NCI-H2171 (cell line): ENCODE measurements around the gene CAST.

Experiments
- DNase-seq: peaks from one replicate; lab custom pipeline; 2025; lab: John Stamatoyannopoulos, UW

The CAST gene

DNA sequence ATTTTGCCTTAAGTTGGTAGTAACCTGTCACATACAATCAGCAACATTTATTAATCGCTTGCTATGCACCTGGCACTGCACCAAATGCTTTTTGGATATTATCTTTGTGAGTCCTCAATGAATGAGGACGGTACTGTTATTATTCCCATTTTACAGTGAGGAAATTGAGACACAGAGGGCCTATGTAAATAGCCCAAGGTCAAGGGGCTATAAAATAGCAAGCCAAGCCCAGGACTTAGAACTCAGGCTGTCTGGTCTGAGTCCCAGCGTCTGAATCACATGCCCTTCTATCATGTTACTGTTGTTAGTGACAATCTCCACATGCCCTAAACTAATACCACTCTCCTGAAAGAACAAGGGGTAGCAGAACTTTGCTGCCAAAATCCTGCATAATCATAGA is 85.5 kb downstream of the CAST start:
- no peak for DNase-seq

DNA sequence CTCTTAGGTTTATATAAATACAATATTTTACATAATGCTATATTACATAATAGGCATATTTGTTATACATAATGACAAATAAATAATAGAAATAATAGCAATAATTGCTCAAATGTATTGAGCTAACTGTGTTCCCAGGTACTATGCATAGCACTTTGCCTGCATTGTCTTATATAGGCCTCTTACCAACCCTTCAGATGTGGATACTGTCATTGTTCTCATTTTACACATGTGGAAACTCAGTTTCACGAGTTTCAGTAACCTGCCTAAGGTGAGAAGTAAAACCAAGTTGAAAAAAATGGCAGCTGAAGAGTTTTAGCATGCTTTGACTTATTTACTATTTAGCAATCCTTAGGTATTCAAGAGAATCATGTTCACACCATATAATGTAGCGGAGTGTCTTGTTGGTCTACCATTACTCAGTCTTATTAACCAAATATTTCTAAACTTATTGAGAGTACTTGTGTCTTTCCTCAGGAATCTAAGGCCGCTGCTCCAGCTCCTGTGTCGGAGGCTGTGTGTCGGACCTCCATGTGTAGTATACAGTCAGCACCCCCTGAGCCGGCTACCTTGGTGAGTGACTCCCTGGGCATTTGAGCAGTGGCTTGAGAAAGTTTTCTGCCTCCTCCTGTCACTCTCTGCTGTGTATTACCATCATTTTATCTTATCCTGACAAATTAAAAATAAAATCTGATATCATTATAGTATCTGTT is 88.1 kb downstream of the CAST start:
- DNase-seq = no peak

DNA sequence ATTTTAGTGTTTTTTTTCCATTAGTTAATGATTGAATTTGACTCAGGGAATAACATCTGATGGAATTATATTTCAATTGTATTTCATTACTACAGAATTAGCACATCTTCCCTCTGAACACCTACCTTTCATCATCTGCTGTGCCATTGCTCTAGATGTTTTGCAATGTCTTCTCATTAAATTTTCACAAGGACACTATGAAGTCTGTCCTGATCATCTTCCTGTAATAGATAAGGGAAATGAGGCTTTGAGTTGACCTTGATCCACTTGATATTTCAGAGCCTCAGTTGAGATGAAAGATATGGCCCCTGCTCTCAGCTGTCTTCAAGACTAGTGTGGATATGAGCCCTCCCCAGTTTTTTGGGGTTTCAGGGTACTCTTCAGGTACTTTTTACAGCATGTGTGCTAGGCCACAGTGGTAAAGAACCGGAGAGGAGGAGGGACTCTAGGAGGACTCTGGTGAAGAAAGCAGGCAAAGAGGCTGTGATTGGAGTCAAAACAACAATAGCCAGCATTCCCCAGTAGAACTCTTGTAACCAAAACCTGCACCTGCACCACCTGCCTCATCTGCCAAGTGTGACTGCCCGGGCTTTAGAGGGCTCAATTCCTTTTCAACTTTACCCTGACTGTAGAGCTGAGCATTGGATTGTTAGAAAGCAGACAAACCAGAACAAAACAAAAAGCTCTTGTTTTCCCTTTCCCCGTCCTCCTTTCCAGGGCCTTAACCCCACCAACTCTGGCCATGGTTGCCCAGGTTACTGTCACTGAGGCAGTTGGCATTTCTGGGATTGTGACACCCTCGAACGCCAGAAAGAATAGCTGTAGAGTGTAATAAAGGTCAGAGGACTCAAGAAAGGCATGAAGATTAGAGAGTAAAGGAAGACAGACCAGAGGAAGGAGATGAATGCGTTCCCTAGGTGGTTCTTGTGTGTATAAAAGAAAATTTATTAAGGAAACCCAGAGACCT is 89.3 kb downstream of the CAST start:
- DNase-seq = no peak

DNA sequence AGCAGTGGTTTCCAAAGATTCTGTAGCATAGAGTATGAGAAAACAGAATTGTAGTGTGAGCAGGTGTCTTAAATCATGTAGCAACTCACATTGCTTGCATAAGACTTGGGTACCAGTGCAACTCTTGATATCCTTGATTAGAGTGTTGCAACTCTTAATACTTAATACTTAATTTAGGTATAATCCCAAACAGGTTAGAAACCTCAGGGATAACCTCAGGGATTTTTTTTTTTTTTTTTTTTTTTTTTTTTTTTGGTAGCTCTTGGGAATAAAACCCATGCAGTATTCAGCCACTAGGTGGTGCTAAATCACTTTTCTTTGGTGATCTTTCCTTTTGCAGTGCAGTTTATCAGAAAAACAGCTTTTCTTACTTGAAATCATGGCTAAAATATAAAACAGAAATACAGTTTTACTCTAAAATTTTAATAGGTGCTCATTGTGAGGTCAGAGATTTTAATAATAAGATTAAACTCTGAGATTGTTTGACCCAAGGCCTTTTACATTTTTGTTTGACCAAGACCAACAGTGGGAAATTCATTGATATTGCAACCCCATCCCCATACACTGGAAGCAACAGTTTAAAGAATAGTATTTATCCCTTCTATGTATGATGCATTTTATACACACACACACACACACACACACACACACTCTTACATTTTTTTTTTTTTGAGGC is 90.3 kb downstream of the CAST start:
- DNase-seq = peak; percentile 18

DNA sequence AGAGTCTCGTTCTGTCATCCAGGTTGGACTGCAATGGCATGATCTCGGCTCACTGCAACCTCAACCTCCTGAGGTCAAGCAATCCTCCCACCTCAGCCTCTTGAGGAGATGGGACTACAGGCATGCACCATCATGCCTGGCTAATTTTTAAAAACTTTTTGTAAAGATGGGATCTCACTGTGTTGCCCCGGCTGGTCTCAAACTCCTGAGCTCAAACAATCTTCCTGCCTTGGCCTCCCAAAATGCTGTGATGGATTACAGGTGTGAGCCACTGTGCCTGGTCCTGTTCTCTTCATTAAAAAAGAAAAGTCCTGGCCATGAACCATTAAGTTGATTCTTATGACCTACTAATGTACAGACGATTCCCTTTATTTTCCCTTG is 90.8 kb downstream of the CAST start:
- no peak for DNase-seq

DNA sequence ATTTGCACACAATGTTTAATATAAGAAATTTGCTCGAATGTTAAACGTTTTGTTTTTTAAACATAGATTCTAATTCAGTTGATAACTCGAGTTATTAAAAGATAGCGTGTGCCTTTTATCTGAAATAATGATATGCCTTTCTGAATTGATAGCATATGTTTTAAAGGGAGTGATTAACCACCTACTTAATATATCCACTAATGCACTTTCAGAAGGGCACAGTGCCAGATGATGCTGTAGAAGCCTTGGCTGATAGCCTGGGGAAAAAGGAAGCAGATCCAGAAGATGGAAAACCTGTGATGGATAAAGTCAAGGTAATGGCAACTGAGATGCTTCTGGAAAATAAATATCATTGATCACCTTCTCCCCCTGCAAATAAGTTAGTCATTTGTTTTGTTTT is 91.7 kb downstream of the CAST start:
- peak; percentile 22 for DNase-seq

DNA sequence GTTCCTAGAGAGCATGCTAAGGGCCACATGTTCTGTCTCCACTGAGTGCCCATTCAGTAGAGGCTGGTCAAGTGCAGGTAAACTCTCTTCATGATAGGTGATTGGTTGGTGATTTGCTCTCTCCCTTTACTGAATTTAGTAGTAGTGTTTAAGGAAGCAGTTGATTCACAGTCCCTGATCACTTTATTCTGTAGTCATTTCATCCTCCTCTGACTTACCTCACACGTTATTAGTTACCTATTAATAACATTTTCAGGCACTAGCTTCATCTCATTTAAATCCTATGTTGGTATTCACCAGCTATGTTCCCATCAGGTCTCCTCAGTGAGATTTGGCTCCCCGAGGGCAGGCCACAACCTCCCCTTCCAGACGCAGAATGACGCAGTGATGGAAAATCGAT is 93.7 kb downstream of the CAST start:
- DNase-seq = no peak

DNA sequence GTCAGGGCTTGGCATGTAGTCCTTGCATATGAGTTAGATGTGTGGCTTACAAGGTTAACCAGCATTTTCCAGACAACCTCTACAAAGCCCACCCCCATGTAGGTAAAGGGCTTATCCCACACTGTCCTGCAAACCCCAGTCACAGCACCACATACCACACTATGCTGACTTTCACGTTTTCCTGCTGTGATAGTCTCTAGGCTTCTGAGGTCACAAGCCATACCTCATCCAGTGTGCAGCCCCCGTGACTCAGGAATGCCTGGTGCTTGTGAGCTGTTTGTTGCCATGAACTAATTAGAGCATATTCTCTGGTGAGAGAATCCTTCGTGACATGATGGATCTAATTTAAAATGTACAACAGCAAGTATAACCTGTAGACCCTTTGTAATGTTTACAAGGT is 94.8 kb downstream of the CAST start:
- DNase-seq = no peak

DNA sequence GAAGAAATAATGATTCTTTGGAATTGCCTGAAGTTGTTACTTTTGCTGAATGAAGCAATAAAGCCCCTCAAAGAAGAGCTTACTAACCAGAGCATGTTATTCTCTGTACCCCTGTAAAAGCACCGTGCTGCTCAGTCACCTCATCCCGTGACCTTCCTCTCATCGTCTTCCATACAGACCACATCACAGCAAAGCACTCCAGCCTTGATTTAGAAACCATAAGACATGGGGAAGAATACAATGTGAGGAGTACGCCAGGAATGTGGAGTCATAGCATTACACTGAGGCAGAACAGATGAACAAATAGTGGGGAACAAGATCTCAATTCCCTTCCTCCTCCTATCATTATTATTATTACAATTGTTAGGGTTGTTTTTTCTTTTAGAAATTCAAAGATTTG is 96.4 kb downstream of the CAST start:
- DNase-seq = no peak

DNA sequence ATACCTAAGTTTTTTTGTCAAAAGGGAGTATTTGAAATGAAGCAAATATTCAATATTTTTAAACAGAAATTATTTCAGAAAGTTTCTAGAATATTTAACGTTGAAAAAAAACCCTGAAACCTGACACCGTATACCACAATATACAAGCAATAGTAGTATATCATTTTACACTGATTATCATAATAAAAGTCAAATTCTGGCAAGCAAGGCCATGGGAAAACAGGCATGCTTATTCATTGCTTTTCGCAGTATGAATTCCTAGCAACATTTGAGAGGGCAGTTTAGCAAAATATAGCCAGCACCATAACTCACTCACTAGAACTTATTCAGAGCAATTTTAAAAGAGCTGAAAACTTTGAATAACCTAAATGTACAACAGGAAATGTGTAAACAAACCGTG is 99.4 kb downstream of the CAST start:
- no peak for DNase-seq

DNA sequence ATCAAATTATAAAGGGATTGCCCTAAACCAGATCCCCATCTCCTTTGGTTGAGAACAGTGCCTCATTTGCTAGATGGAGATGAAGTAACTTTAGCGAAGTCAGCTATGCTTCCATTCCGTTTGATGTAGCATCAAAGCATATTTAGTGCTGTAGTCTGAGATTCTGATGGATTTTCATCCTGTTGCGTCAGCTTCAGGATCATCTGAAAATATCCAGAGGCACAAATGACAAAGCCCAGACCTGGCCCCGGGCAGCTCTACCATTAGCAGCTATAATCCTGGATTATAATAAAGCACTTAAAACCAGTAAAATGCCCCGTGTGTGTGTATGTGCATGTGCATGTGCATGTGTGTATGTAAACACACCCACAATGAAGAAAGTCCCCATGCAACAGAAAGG is 100.8 kb downstream of the CAST start:
- no peak for DNase-seq

DNA sequence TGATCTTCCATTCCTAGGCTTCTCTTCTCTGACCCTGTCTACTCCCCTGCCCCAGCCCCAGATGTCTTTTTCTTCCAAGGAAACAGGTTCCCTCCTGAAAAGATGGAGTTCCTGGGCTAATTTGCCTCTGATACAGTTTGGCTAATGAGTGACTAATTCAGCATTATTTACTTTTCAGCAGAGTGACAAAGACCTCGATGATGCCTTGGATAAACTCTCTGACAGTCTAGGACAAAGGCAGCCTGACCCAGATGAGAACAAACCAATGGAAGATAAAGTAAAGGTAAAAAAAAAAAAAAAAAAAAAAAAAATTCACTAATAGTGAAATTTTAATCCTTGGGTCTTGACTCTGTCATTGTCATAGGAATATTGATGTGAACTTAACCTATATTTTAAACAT is 102.9 kb downstream of the CAST start:
- DNase-seq = no peak

DNA sequence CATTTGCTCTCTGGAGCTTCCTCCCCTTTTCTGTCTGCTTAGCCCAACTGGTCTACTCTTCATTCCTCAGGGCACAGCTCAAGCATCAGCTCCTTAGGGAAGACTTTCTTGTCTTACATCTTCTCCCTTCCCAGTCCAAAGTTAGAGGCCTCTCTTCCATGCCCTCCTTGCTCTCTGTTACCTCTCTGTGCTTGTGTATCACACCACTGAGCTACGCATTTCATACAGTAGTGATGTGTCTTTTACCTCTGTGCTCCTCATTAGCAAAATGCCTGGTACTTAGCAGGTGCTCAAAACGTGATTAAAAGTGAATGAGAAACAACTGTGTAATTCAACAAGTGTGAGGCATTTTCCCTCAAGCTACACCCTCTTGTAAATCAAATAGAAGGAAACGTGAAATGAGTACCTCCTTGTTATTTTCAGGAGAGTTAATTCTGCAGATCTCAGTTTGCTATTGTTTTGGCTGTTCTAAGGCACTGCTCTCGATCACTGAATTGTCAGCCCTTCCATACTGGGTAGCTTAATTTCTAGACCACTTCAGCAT is 106.6 kb downstream of the CAST start:
- DNase-seq = no peak

DNA sequence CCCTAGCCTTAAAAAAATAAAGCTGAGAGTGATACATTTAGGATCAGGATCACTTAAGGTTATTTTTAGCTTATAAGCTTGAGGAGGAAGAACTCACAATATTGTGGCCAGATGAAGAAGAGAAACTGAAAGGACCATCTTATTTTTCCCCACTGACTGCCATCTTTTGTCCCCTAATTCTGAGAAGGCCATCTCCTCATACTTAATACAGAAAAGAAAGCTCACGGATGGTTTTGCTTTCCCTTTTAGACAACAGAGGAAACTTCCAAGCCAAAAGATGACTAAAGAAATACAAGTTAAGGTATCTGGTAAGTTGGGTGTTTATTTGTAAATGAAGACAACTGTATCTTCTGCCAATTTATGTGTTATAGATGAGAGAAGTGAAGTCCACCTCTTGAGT is 109.2 kb downstream of the CAST start:
- DNase-seq = no peak

DNA sequence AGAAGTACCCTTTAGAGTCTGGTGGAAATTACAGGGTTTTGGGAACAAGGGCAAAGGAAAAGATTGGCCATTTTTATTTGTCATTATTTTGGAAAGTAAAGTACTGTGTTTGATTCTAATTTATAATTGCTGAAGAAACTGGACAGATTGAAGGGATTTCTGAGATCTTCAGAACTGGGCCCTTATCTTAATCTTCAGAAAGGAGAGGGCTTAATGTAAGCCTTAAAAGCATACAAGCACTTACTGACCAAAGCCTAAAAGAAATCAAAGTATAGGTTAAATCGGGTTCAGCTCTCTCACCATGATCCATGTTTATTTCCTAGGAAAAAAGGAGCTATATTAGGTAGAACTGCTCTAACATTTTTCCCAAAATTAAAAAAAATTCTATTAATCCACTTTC is 109.9 kb downstream of the CAST start:
- no peak for DNase-seq

DNA sequence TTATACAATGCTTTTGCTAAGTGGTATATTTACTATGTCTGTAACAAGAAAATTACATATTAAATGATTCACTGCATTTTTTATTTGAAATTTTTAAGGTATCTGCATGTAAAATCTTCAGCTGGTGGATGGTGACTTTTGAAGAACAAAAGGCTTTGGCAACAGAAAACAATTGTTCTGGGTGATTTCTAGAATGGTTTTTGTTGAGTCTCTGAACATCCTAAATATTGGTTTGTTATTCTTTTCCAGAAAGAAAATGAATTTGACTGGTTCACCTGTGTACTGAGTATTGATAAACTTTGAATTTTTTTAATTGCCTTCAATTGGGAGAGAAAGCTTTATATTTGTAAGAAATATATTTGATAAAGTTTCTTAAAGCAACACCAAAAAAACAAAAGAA is 110.4 kb downstream of the CAST start:
- no peak for DNase-seq

DNA sequence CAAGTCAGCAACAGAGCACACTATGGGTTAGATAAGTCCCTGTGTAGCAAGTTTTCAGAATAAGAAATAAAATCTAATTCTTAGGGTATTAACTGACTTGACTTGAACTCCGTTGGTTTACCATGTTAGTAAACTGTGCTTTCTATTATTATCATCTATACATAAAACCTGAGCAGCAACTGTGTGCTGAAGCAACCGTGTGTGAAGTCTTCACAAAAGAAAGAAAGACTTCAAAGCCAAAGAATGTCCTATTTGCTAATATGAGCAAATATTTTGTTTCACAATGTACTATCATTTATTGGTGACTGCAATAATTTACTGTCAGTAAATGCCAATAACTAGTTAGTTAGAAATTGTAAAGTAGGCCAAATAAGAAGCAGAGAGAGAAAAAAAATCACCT is 112.9 kb downstream of the CAST start:
- DNase-seq = no peak

DNA sequence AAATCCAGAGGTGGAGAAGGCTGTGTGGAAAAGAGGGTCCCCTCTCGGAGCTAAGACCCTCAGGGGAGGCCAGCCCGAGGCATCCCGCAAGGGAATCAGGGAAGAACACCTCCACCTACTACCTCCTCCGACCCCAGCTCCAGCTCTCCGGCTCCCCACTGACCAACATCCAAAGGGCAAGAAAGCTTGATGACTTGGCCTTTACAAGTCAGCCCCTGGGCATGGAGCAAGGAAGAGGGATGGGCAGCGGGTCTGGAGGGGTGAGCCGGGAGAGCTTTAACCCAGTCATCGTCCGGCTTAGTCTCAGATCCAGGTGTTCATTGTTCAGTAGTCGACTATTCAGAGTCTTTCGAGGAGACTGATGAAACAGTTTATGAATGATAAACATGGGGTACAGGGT is 113.5 kb downstream of the CAST start:
- no peak for DNase-seq

DNA sequence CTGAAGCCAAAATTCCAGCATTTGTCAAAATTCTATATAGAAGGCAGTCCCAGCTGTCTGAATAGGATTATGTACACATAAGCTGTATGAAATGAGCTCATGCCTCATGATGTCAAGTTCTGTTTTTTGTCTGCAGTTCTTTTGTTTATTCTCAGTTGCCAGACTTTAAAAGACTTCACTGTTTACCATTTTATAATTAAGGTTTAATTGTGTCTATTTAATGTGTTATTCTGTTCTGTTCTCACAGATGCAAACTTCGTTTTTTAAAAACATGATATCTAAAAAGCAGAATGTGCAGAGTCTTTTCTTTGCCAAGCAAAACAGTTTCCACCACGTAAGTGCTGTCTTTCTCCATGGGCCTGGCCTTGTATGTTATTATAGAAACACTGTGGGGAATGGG is 114.4 kb downstream of the CAST start:
- no peak for DNase-seq

DNA sequence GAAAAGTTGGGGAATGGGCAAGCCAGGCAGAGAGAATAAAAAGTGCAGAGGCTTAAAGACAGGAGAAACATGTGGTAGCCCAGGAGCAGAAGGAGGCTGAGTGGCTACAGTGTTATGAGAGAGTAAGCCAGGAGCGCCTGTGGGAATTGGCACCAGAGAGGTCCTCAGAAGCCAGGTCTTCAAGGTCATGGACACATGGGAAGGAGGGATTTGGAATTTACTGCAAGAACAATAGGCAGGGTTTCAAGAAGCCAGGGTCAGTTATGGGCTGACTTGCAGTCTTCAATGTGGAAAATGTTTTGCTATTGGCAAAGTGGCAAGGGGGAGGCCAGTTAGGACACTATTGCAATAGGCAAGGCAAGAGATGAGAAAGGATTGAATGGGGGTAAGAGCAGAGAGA is 116.2 kb downstream of the CAST start:
- DNase-seq = no peak

DNA sequence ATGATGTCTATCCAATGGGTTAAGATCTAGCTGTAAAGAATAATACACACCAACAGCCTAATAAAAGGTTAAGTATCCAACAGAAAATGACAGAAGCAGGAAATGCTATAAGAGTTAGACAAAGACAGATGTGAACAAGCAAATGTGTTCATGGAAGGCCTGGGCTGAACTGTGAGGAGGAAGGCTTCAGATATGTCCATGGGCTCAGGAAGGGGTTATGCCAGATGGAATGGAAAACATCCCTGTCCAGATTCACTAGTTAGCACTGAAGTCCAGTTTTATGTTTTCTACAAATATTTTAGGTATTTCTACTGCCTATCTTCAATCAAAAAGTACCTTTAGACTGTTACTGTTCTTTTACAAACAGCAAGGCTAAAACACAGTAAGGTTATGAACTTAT is 118.5 kb downstream of the CAST start:
- DNase-seq = no peak
